ENCODE data around the gene ACSS1.

GRCh38 chr20:25081730-25082497, 24.0 kb upstream of the ACSS1 start, which contains the start of gene VSX1:
- TF ChIP-seq CTCF (IDR thresholded peaks at IDR 0.05) (no peak), POLR2A (IDR thresholded peaks at IDR 0.05) (no peak)
